Measurements from ENCODE around the gene GPR108. TPM values are rescaled to one million over a fixed set of nuclear protein-coding genes. Genes with fewer than 3 reads are reported as not detected.

The GPR108 gene
- total and polyA plus RNA-seq, 2 of the 13 experiments (the other 11 are each of a cell fraction or from before 2014, with no cell fraction given) = 36.4 to 63.0 TPM

DNA sequence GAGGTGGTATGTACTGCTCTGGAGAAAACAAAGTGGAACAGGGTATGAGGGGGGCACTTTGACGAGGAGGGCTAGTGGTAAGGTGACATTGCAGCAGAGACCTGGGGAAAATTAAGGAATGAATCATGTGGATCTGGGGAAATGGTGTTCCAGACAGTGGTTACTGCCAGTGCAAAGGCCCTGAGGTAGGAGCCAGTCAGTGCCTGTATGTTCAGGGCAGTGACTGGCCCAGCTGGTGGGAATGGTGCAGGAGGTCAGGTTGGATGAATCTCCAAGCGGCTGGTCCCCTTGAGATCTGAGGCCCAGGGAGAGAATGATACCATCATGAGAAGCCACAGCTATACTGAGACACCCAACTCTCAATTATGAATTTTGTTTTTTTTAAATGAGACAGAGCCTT lies 40.1 kb upstream of the GPR108 start:
- H3K4me1 ChIP-seq (ENCODE audit: insufficient read depth, low read length) = no peaks in the 10 kb centered on the region
- no peaks in the 10 kb centered on the region for H3K36me3 ChIP-seq (replicated peaks in 1 of 2; ENCODE audit: control insufficient read depth in 1 of 2, insufficient read depth in 2 of 2, low read length in 2 of 2)
- BruUV-seq (replicated peaks) = no TSS peak
- no peak overlapping the region for H3K4me3 ChIP-seq (replicated peaks in 1 of 3; ENCODE audit: insufficient read depth in 1 of 3, low read depth in 2 of 3, low read length in 3 of 3)
- no peak overlapping the region for H2AFZ ChIP-seq (ENCODE audit: low read length)
- no peaks in the 10 kb centered on the region for H3K9me3 ChIP-seq (ENCODE audit: low read length)
- H3K4me2 ChIP-seq (ENCODE audit: low read depth, low read length) = no peak overlapping the region
- no peak overlapping the region for H3K9ac ChIP-seq (ENCODE audit: insufficient read depth, low read depth, low read length)
- ATAC-seq (no peak), DNase-seq (ENCODE audit: low spot score) (no peak), FAIRE-seq (no peak)
- ChIA-PET CTCF (ENCODE audit: low intra/inter-chr PET ratio, low total read pairs) (no interaction called here), POLR2A (no interaction called here)
- 14% methylated on average over 2 of the region's 2 CpGs for WGBS (ENCODE audit: low lambda C conversion rate)
- H4K20me1 ChIP-seq (ENCODE audit: insufficient read depth, low read length) = no peaks in the 10 kb centered on the region
- in situ Hi-C loops (cut with HindIII; ENCODE audit: extremely low pct_ligation_motif_present, low pct_unique_long_range_greater_than_20kb) (no loop called here), intact Hi-C loops (cut with micrococcal nuclease; ENCODE audit: unreplicated experiment) (no loop called here)
- H3K27me3 ChIP-seq (ENCODE audit: control insufficient read depth in 1 of 2, insufficient read depth in 2 of 2, low read length in 2 of 2) = no peaks in the 10 kb centered on the region
- no peak overlapping the region for H3K27ac ChIP-seq (ENCODE audit: extremely low read length, insufficient read depth, low read length)
- no peak for TF ChIP-seq KLF9 (CRISPR knock-in tag; IDR thresholded peaks at IDR 0.05; ENCODE audit: low read depth)
- TF ChIP-seq, protein P1, sequence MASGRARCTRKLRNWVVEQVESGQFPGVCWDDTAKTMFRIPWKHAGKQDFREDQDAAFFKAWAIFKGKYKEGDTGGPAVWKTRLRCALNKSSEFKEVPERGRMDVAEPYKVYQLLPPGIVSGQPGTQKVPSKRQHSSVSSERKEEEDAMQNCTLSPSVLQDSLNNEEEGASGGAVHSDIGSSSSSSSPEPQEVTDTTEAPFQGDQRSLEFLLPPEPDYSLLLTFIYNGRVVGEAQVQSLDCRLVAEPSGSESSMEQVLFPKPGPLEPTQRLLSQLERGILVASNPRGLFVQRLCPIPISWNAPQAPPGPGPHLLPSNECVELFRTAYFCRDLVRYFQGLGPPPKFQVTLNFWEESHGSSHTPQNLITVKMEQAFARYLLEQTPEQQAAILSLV (CRISPR knock-in tag; IDR thresholded peaks at IDR 0.05; ENCODE audit: borderline replicate concordance) = no peak
- TF ChIP-seq, protein P2, sequence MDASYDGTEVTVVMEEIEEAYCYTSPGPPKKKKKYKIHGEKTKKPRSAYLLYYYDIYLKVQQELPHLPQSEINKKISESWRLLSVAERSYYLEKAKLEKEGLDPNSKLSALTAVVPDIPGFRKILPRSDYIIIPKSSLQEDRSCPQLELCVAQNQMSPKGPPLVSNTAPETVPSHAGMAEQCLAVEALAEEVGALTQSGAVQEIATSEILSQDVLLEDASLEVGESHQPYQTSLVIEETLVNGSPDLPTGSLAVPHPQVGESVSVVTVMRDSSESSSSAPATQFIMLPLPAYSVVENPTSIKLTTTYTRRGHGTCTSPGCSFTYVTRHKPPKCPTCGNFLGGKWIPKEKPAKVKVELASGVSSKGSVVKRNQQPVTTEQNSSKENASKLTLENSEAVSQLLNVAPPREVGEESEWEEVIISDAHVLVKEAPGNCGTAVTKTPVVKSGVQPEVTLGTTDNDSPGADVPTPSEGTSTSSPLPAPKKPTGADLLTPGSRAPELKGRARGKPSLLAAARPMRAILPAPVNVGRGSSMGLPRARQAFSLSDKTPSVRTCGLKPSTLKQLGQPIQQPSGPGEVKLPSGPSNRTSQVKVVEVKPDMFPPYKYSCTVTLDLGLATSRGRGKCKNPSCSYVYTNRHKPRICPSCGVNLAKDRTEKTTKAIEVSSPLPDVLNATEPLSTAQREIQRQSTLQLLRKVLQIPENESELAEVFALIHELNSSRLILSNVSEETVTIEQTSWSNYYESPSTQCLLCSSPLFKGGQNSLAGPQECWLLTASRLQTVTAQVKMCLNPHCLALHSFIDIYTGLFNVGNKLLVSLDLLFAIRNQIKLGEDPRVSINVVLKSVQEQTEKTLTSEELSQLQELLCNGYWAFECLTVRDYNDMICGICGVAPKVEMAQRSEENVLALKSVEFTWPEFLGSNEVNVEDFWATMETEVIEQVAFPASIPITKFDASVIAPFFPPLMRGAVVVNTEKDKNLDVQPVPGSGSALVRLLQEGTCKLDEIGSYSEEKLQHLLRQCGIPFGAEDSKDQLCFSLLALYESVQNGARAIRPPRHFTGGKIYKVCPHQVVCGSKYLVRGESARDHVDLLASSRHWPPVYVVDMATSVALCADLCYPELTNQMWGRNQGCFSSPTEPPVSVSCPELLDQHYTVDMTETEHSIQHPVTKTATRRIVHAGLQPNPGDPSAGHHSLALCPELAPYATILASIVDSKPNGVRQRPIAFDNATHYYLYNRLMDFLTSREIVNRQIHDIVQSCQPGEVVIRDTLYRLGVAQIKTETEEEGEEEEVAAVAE (CRISPR knock-in tag; IDR thresholded peaks at IDR 0.05; ENCODE audit: borderline replicate concordance) = no peak
- no peak for TF ChIP-seq HCFC1 (IDR thresholded peaks at IDR 0.05; ENCODE audit: low read depth, low read length)
- no peak for TF ChIP-seq PAX8 (CRISPR knock-in tag; IDR thresholded peaks at IDR 0.05; ENCODE audit: borderline replicate concordance)
- no peak for TF ChIP-seq HOXA3 (CRISPR knock-in tag; IDR thresholded peaks at IDR 0.05)
- no peak for TF ChIP-seq ONECUT2 (CRISPR knock-in tag; IDR thresholded peaks at IDR 0.05)
- no peak for TF ChIP-seq POLR2AphosphoS5 (IDR thresholded peaks at IDR 0.05; ENCODE audit: low read depth, low read length)
- TF ChIP-seq, protein P3, sequence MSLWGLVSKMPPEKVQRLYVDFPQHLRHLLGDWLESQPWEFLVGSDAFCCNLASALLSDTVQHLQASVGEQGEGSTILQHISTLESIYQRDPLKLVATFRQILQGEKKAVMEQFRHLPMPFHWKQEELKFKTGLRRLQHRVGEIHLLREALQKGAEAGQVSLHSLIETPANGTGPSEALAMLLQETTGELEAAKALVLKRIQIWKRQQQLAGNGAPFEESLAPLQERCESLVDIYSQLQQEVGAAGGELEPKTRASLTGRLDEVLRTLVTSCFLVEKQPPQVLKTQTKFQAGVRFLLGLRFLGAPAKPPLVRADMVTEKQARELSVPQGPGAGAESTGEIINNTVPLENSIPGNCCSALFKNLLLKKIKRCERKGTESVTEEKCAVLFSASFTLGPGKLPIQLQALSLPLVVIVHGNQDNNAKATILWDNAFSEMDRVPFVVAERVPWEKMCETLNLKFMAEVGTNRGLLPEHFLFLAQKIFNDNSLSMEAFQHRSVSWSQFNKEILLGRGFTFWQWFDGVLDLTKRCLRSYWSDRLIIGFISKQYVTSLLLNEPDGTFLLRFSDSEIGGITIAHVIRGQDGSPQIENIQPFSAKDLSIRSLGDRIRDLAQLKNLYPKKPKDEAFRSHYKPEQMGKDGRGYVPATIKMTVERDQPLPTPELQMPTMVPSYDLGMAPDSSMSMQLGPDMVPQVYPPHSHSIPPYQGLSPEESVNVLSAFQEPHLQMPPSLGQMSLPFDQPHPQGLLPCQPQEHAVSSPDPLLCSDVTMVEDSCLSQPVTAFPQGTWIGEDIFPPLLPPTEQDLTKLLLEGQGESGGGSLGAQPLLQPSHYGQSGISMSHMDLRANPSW (CRISPR knock-in tag; IDR thresholded peaks at IDR 0.05; ENCODE audit: borderline replicate concordance) = no peak
- no peak for TF ChIP-seq MBNL3 (CRISPR knock-in tag; conservative IDR thresholded peaks at IDR 0.05)
- no peak for TF ChIP-seq MEF2D (CRISPR knock-in tag; IDR thresholded peaks at IDR 0.05)
- TF ChIP-seq, protein P4, sequence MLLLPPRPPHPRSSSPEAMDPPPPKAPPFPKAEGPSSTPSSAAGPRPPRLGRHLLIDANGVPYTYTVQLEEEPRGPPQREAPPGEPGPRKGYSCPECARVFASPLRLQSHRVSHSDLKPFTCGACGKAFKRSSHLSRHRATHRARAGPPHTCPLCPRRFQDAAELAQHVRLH (CRISPR knock-in tag; IDR thresholded peaks at IDR 0.05; ENCODE audit: borderline replicate concordance, low read depth) = no peak
- no peak for TF ChIP-seq IRX3 (CRISPR knock-in tag; IDR thresholded peaks at IDR 0.05; ENCODE audit: borderline replicate concordance, low read depth)
- no peaks in the 10 kb centered on the region for H3K79me2 ChIP-seq (ENCODE audit: insufficient read depth, low read length)
